Measurements from ENCODE around the gene ABCA3. TPM values are rescaled to one million over a fixed set of nuclear protein-coding genes. Genes with fewer than 3 reads are reported as not detected.

The ABCA3 gene
- polyA plus RNA-seq, 1 donor from 2014 or later: 30.7 TPM

DNA sequence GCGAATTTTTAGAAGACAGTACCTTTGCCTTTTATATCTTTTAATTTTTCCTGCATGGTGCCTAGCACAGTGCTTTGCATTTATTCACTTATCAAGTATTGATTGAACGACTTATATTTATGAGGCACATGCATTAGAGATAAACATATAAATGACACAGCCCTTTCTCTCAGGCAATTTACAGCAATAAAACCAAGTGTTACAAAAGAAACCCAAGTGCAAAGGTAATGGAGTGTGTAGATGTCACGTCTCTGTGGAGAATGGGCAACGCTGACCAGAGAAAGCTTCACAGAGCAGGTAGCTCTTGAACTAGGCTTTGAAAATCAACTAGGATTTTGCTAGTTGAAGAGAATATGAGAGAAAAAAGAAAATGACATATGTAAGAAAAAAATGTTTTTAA is 32.6 kb upstream of the ABCA3 start:
- H3K27me3 ChIP-seq (ENCODE audit: insufficient read depth, low read depth, low read length): no peaks in the 10 kb centered on the region
- no peaks in the 10 kb centered on the region for H3K79me2 ChIP-seq (replicated peaks; ENCODE audit: insufficient read depth, low read length)
- no peaks in the 10 kb centered on the region for H4K20me1 ChIP-seq (ENCODE audit: insufficient read depth)
- H3K36me3 ChIP-seq (ENCODE audit: insufficient read depth, low read length): no peaks in the 10 kb centered on the region
- H3K27ac ChIP-seq (ENCODE audit: low read length): no peak overlapping the region
- TF ChIP-seq, protein P1, sequence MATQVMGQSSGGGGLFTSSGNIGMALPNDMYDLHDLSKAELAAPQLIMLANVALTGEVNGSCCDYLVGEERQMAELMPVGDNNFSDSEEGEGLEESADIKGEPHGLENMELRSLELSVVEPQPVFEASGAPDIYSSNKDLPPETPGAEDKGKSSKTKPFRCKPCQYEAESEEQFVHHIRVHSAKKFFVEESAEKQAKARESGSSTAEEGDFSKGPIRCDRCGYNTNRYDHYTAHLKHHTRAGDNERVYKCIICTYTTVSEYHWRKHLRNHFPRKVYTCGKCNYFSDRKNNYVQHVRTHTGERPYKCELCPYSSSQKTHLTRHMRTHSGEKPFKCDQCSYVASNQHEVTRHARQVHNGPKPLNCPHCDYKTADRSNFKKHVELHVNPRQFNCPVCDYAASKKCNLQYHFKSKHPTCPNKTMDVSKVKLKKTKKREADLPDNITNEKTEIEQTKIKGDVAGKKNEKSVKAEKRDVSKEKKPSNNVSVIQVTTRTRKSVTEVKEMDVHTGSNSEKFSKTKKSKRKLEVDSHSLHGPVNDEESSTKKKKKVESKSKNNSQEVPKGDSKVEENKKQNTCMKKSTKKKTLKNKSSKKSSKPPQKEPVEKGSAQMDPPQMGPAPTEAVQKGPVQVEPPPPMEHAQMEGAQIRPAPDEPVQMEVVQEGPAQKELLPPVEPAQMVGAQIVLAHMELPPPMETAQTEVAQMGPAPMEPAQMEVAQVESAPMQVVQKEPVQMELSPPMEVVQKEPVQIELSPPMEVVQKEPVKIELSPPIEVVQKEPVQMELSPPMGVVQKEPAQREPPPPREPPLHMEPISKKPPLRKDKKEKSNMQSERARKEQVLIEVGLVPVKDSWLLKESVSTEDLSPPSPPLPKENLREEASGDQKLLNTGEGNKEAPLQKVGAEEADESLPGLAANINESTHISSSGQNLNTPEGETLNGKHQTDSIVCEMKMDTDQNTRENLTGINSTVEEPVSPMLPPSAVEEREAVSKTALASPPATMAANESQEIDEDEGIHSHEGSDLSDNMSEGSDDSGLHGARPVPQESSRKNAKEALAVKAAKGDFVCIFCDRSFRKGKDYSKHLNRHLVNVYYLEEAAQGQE (IDR thresholded peaks at IDR 0.05; ENCODE audit: borderline replicate concordance): no peak
- TF ChIP-seq EZH2 (IDR thresholded peaks at IDR 0.05; ENCODE audit: borderline replicate concordance, insufficient read depth, low read length, poor library complexity, severe bottlenecking) (no peak), EP300 (conservative IDR thresholded peaks at IDR 0.05; ENCODE audit: poor library complexity, severe bottlenecking) (no peak), POLR2AphosphoS5 (IDR thresholded peaks at IDR 0.05) (no peak), CTCF (IDR thresholded peaks at IDR 0.05; ENCODE audit: poor library complexity, severe bottlenecking) (no peak), TAF1 (IDR thresholded peaks at IDR 0.05; ENCODE audit: low read depth) (no peak), MXI1 (conservative IDR thresholded peaks at IDR 0.05; ENCODE audit: poor library complexity, severe bottlenecking) (no peak), RAD21 (conservative IDR thresholded peaks at IDR 0.05) (no peak), SMC3 (conservative IDR thresholded peaks at IDR 0.05; ENCODE audit: poor library complexity) (no peak)
- H3K9me2 ChIP-seq (ENCODE audit: insufficient read depth, low read length): no peaks in the 10 kb centered on the region
- no peaks in the 10 kb centered on the region for H3K9me3 ChIP-seq (ENCODE audit: low read length)
- H2AFZ ChIP-seq (ENCODE audit: low read depth, low read length): no peak overlapping the region
- H3F3A ChIP-seq (ENCODE audit: insufficient read depth, low read length, poor library complexity, severe bottlenecking): no peaks in the 10 kb centered on the region
- no peak overlapping the region for H3K4me2 ChIP-seq (ENCODE audit: low read length)
- no peak overlapping the region for H3K4me3 ChIP-seq (ENCODE audit: low read length)
- H3K9ac ChIP-seq (ENCODE audit: low read length): no peak overlapping the region

- no peaks in the 10 kb centered on the region for H3K9me3 ChIP-seq (ENCODE audit: low read length)
- H3K27ac ChIP-seq (ENCODE audit: low read length): no peak overlapping the region
Measured at GRCh38 chr16:2372684-2373083, 32.2 kb upstream of the ABCA3 start.

More at GRCh38 chr16:2372684-2373083, 32.2 kb upstream of the ABCA3 start:
- TF ChIP-seq MXI1 (conservative IDR thresholded peaks at IDR 0.05; ENCODE audit: poor library complexity, severe bottlenecking) (no peak), CTCF (IDR thresholded peaks at IDR 0.05; ENCODE audit: poor library complexity, severe bottlenecking) (no peak), TAF1 (IDR thresholded peaks at IDR 0.05; ENCODE audit: low read depth) (no peak), EP300 (conservative IDR thresholded peaks at IDR 0.05; ENCODE audit: poor library complexity, severe bottlenecking) (no peak), EZH2 (IDR thresholded peaks at IDR 0.05; ENCODE audit: borderline replicate concordance, insufficient read depth, low read length, poor library complexity, severe bottlenecking) (no peak), POLR2AphosphoS5 (IDR thresholded peaks at IDR 0.05) (no peak), SMC3 (conservative IDR thresholded peaks at IDR 0.05; ENCODE audit: poor library complexity) (no peak), RAD21 (conservative IDR thresholded peaks at IDR 0.05) (no peak)
- TF ChIP-seq, protein P1 (IDR thresholded peaks at IDR 0.05; ENCODE audit: borderline replicate concordance): no peak
- no peak overlapping the region for H3K4me2 ChIP-seq (ENCODE audit: low read length)
- H3K36me3 ChIP-seq (ENCODE audit: insufficient read depth, low read length): no peaks in the 10 kb centered on the region
- H3F3A ChIP-seq (ENCODE audit: insufficient read depth, low read length, poor library complexity, severe bottlenecking): no peaks in the 10 kb centered on the region
- no peaks in the 10 kb centered on the region for H3K27me3 ChIP-seq (ENCODE audit: insufficient read depth, low read depth, low read length)
- H2AFZ ChIP-seq (ENCODE audit: low read depth, low read length): no peak overlapping the region
- no peaks in the 10 kb centered on the region for H3K9me2 ChIP-seq (ENCODE audit: insufficient read depth, low read length)
- H3K79me2 ChIP-seq (replicated peaks; ENCODE audit: insufficient read depth, low read length): no peaks in the 10 kb centered on the region
- no peaks in the 10 kb centered on the region for H4K20me1 ChIP-seq (ENCODE audit: insufficient read depth)
- H3K4me3 ChIP-seq (ENCODE audit: low read length): no peak overlapping the region
- no peak overlapping the region for H3K9ac ChIP-seq (ENCODE audit: low read length)
